Kidney glomerular epithelial cell (primary cell): Measurements from ENCODE around the gene PLD1.
A peak's percentile ranks its signal among the peaks of the same experiment; 100 is the strongest.
"Not testable (repeated sequence)": the region's sequence is repeated elsewhere in the genome, so short reads cannot be mapped to it uniquely, and the experiment has no call there.

ENCODE experiments used
- DNase-seq: peaks from one replicate; lab custom pipeline; 2025; lab: John Stamatoyannopoulos, UW

PLD1 gene, protein sequence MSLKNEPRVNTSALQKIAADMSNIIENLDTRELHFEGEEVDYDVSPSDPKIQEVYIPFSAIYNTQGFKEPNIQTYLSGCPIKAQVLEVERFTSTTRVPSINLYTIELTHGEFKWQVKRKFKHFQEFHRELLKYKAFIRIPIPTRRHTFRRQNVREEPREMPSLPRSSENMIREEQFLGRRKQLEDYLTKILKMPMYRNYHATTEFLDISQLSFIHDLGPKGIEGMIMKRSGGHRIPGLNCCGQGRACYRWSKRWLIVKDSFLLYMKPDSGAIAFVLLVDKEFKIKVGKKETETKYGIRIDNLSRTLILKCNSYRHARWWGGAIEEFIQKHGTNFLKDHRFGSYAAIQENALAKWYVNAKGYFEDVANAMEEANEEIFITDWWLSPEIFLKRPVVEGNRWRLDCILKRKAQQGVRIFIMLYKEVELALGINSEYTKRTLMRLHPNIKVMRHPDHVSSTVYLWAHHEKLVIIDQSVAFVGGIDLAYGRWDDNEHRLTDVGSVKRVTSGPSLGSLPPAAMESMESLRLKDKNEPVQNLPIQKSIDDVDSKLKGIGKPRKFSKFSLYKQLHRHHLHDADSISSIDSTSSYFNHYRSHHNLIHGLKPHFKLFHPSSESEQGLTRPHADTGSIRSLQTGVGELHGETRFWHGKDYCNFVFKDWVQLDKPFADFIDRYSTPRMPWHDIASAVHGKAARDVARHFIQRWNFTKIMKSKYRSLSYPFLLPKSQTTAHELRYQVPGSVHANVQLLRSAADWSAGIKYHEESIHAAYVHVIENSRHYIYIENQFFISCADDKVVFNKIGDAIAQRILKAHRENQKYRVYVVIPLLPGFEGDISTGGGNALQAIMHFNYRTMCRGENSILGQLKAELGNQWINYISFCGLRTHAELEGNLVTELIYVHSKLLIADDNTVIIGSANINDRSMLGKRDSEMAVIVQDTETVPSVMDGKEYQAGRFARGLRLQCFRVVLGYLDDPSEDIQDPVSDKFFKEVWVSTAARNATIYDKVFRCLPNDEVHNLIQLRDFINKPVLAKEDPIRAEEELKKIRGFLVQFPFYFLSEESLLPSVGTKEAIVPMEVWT

GRCh38 chr3:171809861-171810628 lies at the start of gene PLD1:
PLD1 (minus strand) TSS chr3:171810483; CDS start chr3:171738051, 72,432 bp downstream.
- DNase-seq: peak; percentile 82

- DNase-seq: not testable (repeated sequence)
Measured at GRCh38 chr3:171858770-171859169, 48.5 kb upstream of the PLD1 start.

DNA sequence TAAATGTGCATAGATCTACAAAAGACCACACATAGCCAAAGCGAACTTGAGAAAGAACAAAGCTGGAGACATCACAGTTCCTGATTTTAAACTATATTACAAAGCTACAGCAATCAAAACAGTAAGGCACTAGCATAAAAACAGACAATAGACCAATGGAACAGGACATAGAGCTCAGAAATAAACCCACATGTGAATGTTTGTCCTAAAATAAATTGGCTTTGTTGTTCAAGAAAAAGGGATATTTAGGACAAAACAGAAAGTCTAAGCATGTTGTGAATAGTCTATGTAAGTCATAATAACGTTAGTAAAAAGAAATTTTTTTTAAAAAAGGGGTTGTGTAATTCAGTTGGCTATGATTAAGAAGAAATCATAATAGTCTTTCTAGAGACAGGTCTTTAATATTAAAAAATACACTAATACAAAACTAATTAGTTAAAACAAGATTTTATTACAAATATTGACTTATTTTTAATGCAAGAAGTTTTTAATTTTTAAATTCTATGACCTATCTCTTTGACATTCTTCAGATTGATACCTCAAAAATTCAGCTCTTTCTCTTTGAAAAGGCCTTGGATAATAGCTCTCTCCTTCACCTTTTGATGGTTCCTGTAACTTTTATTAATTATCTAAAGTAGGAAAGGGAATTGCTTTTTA lies 44.5 kb upstream of the PLD1 start:
- no peak for DNase-seq

GRCh38 chr3:171851660-171852058 lies 41.4 kb upstream of the PLD1 start:
- no peak for DNase-seq

DNA sequence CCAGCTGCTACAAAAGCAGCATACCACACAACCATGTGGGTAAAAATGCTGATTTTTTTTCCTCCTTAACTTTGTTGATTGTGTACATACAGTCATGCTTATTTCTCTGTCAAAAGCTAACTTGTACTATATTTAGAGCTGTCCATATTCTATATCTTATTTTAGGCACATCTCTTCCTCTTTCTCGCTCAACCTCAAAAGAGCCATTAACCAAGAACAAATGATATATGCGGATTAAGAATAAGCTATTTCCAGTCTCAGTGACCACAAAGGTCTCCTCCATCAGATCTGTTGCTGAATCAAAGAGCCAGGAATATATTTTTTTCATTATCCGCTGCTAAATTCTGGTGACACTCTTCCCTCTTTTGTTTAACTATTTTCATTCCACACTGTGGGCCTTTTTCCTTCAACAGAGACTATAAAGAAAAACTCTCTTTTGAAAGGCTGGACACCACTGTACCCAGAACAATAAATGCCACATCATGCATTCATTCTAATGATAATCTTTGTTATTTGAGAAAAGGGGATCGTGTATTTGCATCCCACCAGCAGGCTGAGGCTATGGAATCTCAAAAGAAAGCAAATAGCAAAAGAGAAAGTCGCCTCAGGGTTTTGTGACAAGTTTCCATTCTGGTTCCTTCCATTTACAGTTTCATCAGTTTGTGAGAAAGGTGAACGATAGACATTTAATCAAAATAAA lies 40.8 kb upstream of the PLD1 start:
- no peak for DNase-seq

DNA sequence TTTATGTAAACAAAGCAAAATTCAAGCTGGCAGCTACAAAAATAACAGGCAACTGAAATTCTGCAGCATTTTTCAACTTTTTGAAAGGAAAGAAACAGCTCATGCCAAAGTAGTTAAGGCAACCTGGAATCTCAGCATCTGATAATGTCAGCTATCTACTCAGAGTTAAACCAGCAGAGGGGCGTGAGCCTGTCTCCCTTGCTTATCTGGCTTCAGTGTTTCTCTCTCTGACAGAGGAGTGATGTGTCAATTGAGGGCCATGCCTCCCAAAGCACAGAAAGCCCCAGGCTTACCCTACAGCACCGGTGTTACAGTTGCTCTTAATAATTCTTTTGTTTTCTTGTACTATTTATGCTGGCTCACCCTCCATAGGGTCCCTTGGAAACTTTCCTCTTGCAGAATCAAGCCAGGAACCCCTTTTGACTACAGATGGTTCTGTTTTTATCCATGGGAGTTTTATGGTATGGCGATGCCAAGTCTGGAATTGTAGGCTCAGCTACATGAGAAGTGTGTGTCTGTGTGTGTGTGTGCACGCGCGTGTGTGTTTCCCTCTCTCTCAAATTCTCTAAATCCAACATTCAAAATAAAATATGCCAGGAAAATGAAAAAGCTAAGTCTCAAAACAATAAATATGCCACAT lies 40.2 kb upstream of the PLD1 start:
- DNase-seq: no peak

- DNase-seq: no peak
Measured at GRCh38 chr3:171849617-171850319, 39.5 kb upstream of the PLD1 start.

GRCh38 chr3:171847595-171848259 lies 37.4 kb upstream of the PLD1 start:
- no peak for DNase-seq

GRCh38 chr3:171847133-171847532 lies 36.9 kb upstream of the PLD1 start:
- no peak for DNase-seq

GRCh38 chr3:171846597-171846996 lies 36.3 kb upstream of the PLD1 start:
- DNase-seq: no peak

DNA sequence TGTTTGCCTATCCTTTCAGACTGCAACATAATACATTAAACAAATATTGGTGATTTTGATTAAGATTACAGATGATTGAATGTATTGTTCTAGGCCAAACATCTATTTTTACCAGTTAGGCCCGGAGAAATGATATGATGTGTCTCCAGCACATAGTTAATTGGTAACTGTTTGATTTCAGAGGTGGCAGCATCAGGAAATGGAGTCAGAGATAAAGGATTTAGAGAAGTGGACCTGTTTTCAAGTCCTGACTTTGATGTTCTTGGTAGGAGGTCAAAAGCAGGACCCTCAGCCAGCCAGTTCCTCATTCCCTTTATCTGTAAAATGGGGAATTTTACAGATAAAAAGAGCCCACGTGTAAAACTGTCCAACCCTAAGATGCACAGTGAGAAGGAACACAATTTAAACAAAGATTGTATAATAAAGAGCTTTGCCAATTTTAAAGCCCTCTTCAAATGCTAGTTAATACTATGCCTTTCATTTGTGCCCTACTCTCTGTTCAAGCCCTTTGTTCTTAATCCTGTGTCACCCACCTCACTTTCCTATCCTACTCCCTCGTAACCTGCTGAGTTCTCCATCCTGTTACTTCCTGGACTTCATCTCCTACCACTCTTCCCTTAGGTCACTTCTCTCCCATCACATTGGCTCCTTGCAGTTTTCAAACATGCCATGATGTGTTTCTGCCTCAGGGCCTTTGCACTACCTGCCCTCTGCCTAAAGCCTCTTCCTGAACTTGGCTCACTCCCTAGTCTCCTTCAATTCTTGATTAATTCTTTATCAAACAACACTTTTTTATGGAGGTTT lies 35.4 kb upstream of the PLD1 start:
- no peak for DNase-seq

DNA sequence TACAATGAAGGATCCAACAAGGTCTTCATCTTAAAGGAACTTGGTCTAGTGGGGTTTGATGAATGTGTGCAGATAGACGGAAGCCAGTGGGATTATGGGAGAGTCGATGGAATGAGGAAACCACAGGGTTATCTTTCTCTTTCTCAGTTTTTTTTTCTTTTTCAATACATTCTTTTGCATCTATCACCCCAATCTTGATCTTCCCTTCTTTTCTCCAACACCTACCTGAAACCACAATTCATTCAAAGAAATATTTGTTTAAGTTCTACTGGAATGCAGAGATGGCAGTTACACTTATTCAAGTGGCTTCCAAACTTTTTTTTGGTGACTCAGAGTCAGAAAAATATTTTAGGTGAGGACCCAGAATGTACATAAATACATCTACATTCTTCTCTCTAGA lies 34.6 kb upstream of the PLD1 start:
- DNase-seq: no peak

DNA sequence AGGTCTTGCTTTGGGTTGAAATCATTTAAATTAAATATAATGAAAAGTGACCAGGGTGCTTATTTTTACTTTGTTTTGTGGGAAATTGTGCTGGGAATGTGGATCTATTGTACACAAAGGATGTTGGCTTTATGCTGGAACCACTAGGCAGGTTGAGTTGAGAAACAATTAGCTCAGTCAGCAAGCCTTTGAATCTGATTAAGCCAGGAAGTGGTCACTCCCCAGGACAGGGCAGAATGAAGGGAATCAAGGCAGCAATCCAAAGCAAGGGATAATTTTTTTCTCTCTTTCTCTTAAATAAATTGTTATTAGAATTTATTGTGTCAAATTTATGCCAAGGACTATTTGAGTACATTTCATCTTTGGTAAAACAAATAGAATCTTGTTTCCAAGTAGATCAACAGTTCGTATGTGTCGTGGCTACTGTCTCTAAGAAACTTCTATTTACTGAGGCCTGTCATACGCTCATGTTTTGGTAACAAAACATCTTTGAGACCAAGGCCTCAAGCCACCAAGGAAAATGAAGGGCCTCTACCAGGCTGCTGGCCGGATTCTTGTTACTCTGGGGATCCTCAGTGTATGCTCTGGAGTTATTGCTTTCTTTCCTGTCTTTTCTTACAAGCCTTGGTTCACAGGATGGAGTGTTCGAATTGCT lies 32.7 kb upstream of the PLD1 start, which contains the start of gene TMEM212:
TSS of gene TMEM212 (plus strand) at position 486 of the 655 bp plus-strand sequence. CDS start at position 521, 35 bp downstream.
- DNase-seq: peak; percentile 38

GRCh38 chr3:171841620-171842000 lies 31.3 kb upstream of the PLD1 start:
- DNase-seq: no peak

DNA sequence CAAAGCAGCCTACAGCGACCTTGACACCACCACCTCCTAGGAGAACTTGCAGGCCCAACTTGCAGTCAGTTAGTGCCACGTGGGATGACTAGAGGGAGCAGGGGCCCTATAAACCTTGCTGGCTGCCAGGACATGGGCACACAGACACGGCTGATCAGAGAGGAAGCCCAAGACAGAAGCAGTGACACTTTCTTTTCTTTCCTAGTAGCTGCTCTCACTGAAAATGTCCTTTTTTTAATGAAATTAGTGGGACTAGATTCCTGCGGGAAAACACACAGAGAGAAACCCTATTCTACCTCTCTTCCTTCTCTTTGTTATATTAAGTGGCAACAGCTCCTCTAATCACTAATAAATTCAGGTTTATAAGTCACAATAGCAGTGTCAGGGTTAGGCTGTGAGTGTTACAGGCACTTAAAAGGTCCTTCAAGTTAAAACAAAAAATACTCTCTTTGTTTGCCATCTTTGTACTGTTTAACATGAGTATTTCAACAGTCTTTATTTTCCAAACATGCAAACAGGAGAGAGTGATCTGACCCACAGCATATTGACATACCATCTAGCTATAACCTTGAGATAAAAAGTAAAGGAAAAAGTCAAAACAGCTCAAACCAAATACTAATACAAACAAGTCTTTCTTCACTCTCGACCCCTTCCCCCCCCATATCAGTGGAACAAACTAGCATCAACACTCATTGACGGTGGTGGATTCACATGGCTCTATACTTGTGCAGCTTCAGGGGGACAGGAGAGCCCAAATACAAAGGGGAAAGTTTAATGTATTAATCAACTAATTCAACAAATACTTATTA lies 30.7 kb upstream of the PLD1 start:
- no peak for DNase-seq

- no peak for DNase-seq
Measured at GRCh38 chr3:171840445-171840810, 30.1 kb upstream of the PLD1 start.

- DNase-seq: no peak
Measured at GRCh38 chr3:171839270-171839669, 29.0 kb upstream of the PLD1 start.
